ENCODE data around the gene CCP110.

DNA sequence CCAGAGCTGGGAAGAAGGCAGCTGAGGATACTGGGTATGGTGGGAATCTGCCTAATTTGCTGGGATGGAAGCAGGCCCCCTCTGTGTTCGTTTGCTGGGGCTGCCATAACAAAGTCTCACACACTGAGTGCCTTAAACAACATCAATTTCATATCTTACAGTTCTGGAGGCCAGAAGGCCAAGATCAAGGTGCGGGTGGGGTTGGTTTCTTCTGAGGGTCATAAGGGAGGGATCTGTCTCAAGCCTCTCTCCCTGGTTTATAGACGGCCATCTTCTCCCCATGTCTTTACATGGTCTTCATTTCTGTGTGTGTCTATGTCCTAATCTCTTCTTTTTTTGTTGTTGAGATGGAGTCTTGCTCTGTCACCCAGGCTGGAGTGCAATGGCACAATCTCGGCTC lies 37.7 kb upstream of the CCP110 start:
- TF ChIP-seq, protein P1, sequence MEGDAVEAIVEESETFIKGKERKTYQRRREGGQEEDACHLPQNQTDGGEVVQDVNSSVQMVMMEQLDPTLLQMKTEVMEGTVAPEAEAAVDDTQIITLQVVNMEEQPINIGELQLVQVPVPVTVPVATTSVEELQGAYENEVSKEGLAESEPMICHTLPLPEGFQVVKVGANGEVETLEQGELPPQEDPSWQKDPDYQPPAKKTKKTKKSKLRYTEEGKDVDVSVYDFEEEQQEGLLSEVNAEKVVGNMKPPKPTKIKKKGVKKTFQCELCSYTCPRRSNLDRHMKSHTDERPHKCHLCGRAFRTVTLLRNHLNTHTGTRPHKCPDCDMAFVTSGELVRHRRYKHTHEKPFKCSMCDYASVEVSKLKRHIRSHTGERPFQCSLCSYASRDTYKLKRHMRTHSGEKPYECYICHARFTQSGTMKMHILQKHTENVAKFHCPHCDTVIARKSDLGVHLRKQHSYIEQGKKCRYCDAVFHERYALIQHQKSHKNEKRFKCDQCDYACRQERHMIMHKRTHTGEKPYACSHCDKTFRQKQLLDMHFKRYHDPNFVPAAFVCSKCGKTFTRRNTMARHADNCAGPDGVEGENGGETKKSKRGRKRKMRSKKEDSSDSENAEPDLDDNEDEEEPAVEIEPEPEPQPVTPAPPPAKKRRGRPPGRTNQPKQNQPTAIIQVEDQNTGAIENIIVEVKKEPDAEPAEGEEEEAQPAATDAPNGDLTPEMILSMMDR (IDR thresholded peaks at IDR 0.05; ENCODE audit: insufficient read depth, low read depth, low read length) = no peak
- TF ChIP-seq EZH2 (IDR thresholded peaks at IDR 0.05; ENCODE audit: insufficient read depth, low read length) = no peak
